GM13976 (cell line): ENCODE results near the gene FBXO47.
"Not testable (repeated sequence)": the region's sequence is repeated elsewhere in the genome, so short reads cannot be mapped to it uniquely, and the experiment has no call there.

Experiments used
- DNase-seq: peaks from one replicate; pipeline ENCODE4 v3.0.0; 2012; ENCODE audit warnings: low spot score
- CTCF ChIP-seq: IDR thresholded peaks from 2 replicates; pipeline ENCODE4 v1.5.1; 2012; ENCODE audit warnings: borderline replicate concordance, mild to moderate bottlenecking; ENCODE audit not compliant: insufficient read depth; ENCODE audit errors: extremely low read depth, missing control alignments, control extremely low read depth
- in situ Hi-C: fragments of 300-500 bp; cut with MboI; formaldehyde crosslinking; loops from one replicate; pipeline ENCODE4 v1.12.0; 2022; ENCODE audit warnings: low sequenced_read_pairs, mixed read lengths, inconsistent platforms; ENCODE audit not compliant: unreplicated experiment

The FBXO47 gene

GRCh38 chr17:38978180-38978579, 11.0 kb upstream of the FBXO47 start:
- no peak for DNase-seq

GRCh38 chr17:38976187-38976551, 9.0 kb upstream of the FBXO47 start:
- in situ Hi-C loops, DNase-seq: not testable (repeated sequence)

More at GRCh38 chr17:38978180-38978579, 11.0 kb upstream of the FBXO47 start:
- TF ChIP-seq CTCF = no peak
- in situ Hi-C loops = no loop called here

GRCh38 chr17:38970804-38971203, 3.6 kb upstream of the FBXO47 start:
- no peak for DNase-seq
- no peak for TF ChIP-seq CTCF
- in situ Hi-C loops = no loop called here

- in situ Hi-C loops = no loop called here
- no peak for TF ChIP-seq CTCF
- no peak for DNase-seq
Measured at GRCh38 chr17:38970128-38970527, 2.9 kb upstream of the FBXO47 start.

GRCh38 chr17:38969281-38969680, 2.1 kb upstream of the FBXO47 start:
- no peak for TF ChIP-seq CTCF
- in situ Hi-C loops = no loop called here
- no peak for DNase-seq

- DNase-seq = no peak
- no peak for TF ChIP-seq CTCF
- in situ Hi-C loops = no loop called here
Measured at GRCh38 chr17:38961413-38961812, 5.8 kb downstream of the FBXO47 start.

GRCh38 chr17:38960402-38960801, 6.8 kb downstream of the FBXO47 start:
- DNase-seq = no peak
- in situ Hi-C loops = no loop called here
- no peak for TF ChIP-seq CTCF

- no peak for DNase-seq
- in situ Hi-C loops = no loop called here
- TF ChIP-seq CTCF = no peak
Measured at GRCh38 chr17:38959508-38959907, 7.7 kb downstream of the FBXO47 start.
